Effector memory CD4-positive, alpha-beta T cell (primary cell): ENCODE results near the gene TMX4.

ENCODE experiments used
- DNase-seq, 3 donors: peaks; one replicate each; pipeline ENCODE4 v3.0.0-alpha.2; 2020
- H3K27ac ChIP-seq: 2 replicates; pipeline ENCODE4 v1.7.0; 2013; ENCODE audit warnings: mild to moderate bottlenecking, low read length, moderate library complexity; ENCODE audit not compliant: insufficient read depth, poor library complexity, severe bottlenecking
- H3K27me3 ChIP-seq: replicated peaks from 2 replicates; pipeline ENCODE4 v1.7.0; 2013; ENCODE audit warnings: mild to moderate bottlenecking, low read length; ENCODE audit not compliant: insufficient read depth, control insufficient read depth, poor library complexity, severe bottlenecking
- H3K36me3 ChIP-seq: 2 replicates; pipeline ENCODE4 v1.7.0; 2013; ENCODE audit warnings: mild to moderate bottlenecking, low read length, moderate library complexity; ENCODE audit not compliant: control insufficient read depth, insufficient read depth
- H3K4me1 ChIP-seq: 2 replicates; pipeline ENCODE4 v1.7.0; 2013; ENCODE audit warnings: low read length, mild to moderate bottlenecking; ENCODE audit not compliant: control insufficient read depth, insufficient read depth, poor library complexity, severe bottlenecking
- H3K4me3 ChIP-seq: 2 replicates; pipeline ENCODE4 v1.7.0; 2013; ENCODE audit warnings: low read length, low read depth, mild to moderate bottlenecking; ENCODE audit not compliant: insufficient read depth, poor library complexity, severe bottlenecking
- H3K9me3 ChIP-seq: 2 replicates; pipeline ENCODE4 v1.7.0; 2013; ENCODE audit warnings: mild to moderate bottlenecking, low read length, moderate library complexity; ENCODE audit not compliant: control insufficient read depth

The TMX4 gene

DNA sequence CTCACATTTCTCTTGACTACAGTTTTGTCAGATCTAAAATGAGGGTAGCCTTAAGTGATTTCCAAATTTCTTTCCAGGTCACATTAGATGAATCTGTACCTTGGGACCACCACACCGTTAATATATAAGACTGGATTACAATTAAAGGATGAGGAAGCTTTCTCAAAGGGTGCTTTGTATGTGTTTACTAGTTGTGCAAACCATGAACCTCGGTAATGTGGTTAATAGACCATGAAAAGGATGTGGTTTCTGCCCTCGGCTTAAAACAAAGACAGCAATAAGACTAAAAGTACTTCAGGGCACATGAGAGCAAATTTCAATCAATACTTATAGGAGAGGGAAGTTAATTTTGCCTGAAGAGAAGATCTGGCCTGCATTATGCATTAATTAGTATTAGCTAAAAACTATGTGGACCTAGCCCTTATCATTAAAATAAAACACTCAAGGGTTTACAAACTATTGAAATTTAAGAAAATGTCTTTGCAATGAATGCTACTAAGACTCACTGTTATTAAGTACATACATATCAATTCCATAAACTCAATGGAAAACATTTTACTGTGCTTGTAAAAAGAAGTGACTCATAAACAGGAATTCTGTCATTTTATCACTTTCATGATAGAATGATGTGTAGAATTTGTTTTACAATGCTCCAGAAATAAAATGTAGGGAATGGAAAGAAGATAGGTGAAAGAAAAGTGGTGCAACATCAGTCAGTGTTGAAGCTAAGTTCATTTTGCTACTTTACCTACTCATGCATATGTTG, 936 bp upstream of the TMX4 start:
- Histone ChIP-seq H3K4me3 (peak overlapping the region; percentile 93), H3K4me1 (peaks cover 18% of the 10 kb centered on the region), H3K36me3 (no peaks in the 10 kb centered on the region), H3K27me3 (no peaks in the 10 kb centered on the region), H3K27ac (peak overlapping the region; percentile 90), H3K9me3 (no peaks in the 10 kb centered on the region)
- DNase-seq = peak in 1 of 3 donors; percentile 9

DNA sequence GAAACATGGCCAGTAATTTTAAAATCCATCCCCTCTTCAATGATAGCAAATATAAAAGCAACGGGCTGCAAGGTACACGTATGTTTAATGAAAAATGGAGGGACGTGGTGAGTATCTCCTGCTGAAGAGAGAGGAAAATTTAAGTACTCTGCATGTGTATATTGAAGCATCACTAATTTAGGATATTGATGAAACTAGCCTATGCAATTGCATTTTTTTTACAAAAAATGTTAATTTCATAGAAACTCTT, 362 bp upstream of the TMX4 start:
- peak overlapping the region; percentile 93 for H3K4me3 ChIP-seq
- no peaks in the 10 kb centered on the region for H3K27me3 ChIP-seq
- H3K9me3 ChIP-seq = no peaks in the 10 kb centered on the region
- no peaks in the 10 kb centered on the region for H3K36me3 ChIP-seq
- no peak for DNase-seq
- H3K4me1 ChIP-seq = peaks cover 18% of the 10 kb centered on the region
- H3K27ac ChIP-seq = peak overlapping the region; percentile 90

- peak overlapping the region; percentile 93 for H3K4me3 ChIP-seq
- H3K36me3 ChIP-seq = no peaks in the 10 kb centered on the region
- peaks cover 18% of the 10 kb centered on the region for H3K4me1 ChIP-seq
- H3K27ac ChIP-seq = peak overlapping the region; percentile 90
- H3K9me3 ChIP-seq = no peaks in the 10 kb centered on the region
- peak; percentile 37 to 63 (median 52) for DNase-seq
- no peaks in the 10 kb centered on the region for H3K27me3 ChIP-seq
These were observed 659 bp downstream of the TMX4 start for GRCh38 chr20:8018958-8019245.

- no peak for DNase-seq
- H3K4me1 ChIP-seq = no peaks in the 10 kb centered on the region
These were observed 6.8 kb downstream of the TMX4 start for GRCh38 chr20:8012724-8013123.

GRCh38 chr20:8008733-8009132, 10.8 kb downstream of the TMX4 start:
- no peaks in the 10 kb centered on the region for H3K9me3 ChIP-seq
- no peak overlapping the region for H3K27ac ChIP-seq
- no peak for DNase-seq
- H3K4me1 ChIP-seq = no peaks in the 10 kb centered on the region
- no peaks in the 10 kb centered on the region for H3K27me3 ChIP-seq
- H3K36me3 ChIP-seq = peaks cover 16% of the 10 kb centered on the region
- no peak overlapping the region for H3K4me3 ChIP-seq

More at GRCh38 chr20:8012724-8013123, 6.8 kb downstream of the TMX4 start:
- no peak overlapping the region for H3K4me3 ChIP-seq
- H3K27ac ChIP-seq = no peak overlapping the region
- peaks cover 11% of the 10 kb centered on the region for H3K36me3 ChIP-seq
- no peaks in the 10 kb centered on the region for H3K27me3 ChIP-seq
- H3K9me3 ChIP-seq = no peaks in the 10 kb centered on the region

- Histone ChIP-seq H3K36me3 (peaks cover 16% of the 10 kb centered on the region), H3K27ac (no peak overlapping the region), H3K4me3 (no peak overlapping the region), H3K9me3 (no peaks in the 10 kb centered on the region), H3K27me3 (no peaks in the 10 kb centered on the region), H3K4me1 (no peaks in the 10 kb centered on the region)
- no peak for DNase-seq
These were observed 12.1 kb downstream of the TMX4 start for GRCh38 chr20:8007490-8007889.

DNA sequence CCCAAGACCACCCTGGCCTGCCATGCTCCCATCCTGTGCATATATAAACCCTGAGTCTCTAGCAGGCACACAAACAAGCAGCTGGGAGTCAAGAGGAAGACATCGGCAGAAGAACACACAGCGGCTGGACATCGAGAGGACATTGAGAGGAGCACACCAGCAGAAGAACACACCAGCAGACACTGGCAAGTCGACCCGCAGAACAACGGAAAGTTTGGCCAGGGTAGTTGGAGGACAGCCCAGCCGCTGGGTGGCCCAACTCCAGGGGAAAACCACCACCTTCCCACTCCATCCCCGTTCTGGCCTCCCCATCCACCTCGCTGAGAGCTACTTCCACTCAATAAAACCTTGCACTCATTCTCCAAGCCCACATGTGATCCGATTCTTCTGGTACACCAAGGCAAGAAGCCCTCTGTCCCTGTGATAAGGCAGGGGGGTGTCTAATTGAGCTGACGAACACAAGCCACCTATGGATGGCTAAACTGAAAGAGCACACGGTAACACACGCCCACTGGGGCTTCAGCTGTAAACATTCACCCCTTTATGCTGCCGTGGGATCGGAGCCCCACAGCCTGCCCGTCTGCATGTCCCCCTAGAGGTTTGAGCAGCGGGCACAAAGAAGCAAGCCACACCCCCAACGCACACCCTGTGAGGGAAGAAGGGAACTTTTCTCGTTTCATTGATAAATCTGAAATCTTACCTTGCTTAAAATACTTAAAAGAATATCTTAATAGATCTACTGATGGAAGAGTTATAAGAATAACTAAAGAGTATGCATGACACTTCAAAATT, 13.8 kb downstream of the TMX4 start:
- no peaks in the 10 kb centered on the region for H3K9me3 ChIP-seq
- no peak overlapping the region for H3K4me3 ChIP-seq
- H3K36me3 ChIP-seq = peaks cover 16% of the 10 kb centered on the region
- H3K27me3 ChIP-seq = no peaks in the 10 kb centered on the region
- no peak overlapping the region for H3K27ac ChIP-seq
- H3K4me1 ChIP-seq = no peaks in the 10 kb centered on the region
- no peak for DNase-seq

DNA sequence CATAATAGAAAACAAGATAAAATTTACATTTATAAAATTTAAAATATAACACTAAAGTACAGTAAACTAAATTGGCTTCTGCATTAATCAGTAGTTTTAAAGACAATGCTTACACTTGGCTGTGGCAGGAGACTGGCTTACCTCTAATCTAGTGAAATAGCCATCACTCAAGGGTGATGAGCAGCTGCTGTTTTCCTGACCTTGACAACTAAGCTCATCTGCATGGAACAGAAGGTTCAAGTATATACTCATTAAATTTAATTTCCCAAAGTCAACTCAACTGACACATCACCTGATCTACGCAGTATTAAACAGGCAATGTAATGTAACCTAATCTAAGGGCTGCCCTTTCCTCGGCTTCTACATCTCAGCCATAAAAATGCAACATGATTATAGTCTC, 14.5 kb downstream of the TMX4 start:
- no peak for DNase-seq
- no peak overlapping the region for H3K4me3 ChIP-seq
- H3K27me3 ChIP-seq = no peaks in the 10 kb centered on the region
- no peaks in the 10 kb centered on the region for H3K9me3 ChIP-seq
- H3K4me1 ChIP-seq = no peaks in the 10 kb centered on the region
- no peak overlapping the region for H3K27ac ChIP-seq
- H3K36me3 ChIP-seq = peaks cover 21% of the 10 kb centered on the region

- no peaks in the 10 kb centered on the region for H3K27me3 ChIP-seq
- peaks cover 40% of the 10 kb centered on the region for H3K36me3 ChIP-seq
- H3K9me3 ChIP-seq = no peaks in the 10 kb centered on the region
- no peak overlapping the region for H3K4me3 ChIP-seq
- no peaks in the 10 kb centered on the region for H3K4me1 ChIP-seq
- H3K27ac ChIP-seq = no peak overlapping the region
- DNase-seq = no peak
These were observed 17.5 kb downstream of the TMX4 start for GRCh38 chr20:8002056-8002455.

DNA sequence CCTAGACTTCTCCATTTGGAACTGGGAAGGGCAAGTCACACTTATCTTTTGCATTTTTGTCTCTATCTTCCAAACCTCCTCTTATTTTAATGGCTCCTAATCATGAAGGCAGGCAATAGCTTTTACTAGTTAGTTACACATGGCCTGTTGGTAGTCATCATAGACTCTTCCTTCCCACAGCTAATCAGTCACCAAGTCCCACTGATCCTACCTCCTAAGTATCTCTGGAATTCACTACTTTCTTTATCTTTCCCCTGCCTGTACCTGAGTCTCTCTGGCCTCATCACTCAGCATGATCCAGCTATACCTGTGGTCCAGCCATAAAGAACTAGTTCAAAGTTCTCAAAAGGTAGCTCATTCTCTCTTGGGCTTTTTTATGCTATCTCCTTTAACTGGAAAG, 18.8 kb downstream of the TMX4 start:
- peaks cover 50% of the 10 kb centered on the region for H3K36me3 ChIP-seq
- no peak overlapping the region for H3K27ac ChIP-seq
- H3K27me3 ChIP-seq = no peaks in the 10 kb centered on the region
- no peak overlapping the region for H3K4me3 ChIP-seq
- no peaks in the 10 kb centered on the region for H3K9me3 ChIP-seq
- no peak for DNase-seq
- no peaks in the 10 kb centered on the region for H3K4me1 ChIP-seq
